Inflammatory macrophage (primary cell): ENCODE measurements around the gene ANKRD40.
"Not testable (repeated sequence)": the region's sequence is repeated elsewhere in the genome, so short reads cannot be mapped to it uniquely, and the experiment has no call there.

ENCODE experiments used
- DNase-seq, 2 donors: peaks; one replicate each; pipeline ENCODE4 v3.0.0-alpha.2; 2020 to 2022

The ANKRD40 gene

DNA sequence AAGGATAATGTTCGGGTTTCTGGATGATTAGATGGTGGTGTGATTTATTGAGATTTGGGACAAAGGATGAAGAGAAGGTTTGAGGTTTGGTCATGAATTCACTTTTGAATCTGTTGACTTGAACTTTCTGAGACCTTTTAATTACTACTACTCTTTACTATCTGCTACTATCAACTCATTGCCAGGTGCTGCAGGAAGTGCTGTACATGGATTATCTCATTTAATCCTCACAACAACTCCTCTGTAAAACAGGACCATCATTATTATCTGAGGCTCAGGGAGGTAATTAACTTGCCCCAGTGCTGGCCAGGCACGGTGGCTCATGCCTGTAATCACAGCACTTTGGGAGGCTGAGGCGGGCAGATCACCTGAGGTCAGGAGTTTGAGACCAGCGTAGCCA lies 2.9 kb upstream of the ANKRD40 start:
- no peak for DNase-seq

DNA sequence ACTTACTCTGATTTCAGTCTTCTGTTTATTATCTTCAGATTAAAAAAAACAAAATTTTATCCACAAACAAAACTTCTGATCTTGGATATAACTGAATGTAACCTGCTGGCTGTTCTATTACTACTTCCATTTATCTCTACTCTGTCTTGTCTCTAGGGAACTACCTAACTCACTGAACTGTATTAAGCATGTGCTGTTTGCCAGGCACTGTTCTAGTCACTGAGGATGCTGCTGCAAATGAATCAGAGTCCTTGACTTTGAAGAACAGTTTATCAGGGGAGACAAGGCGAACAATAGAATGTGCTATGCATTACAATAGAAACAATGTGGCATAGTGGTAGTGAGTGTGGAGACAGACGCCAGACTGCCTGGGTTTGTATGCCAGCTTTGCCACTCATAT lies 2.3 kb upstream of the ANKRD40 start:
- DNase-seq: no peak

DNA sequence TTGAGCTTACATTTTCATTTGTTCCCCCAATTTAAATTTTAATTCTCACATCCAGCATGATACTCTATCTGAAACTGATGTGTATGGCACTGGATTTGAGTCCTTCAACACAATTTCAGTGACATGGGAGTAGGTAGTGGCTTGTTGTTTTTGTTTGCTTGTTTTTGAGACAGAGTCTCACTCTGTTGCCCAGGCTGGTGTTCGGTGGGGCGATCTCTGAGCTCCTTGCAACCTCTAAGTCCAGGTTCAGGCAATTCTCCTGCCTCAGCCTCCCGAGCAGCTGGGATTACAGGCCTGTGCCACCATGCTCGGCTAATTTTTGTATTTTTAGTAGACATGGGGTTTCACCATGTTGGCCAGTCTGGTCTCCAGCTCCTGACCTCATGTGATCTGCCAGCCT lies 1.3 kb upstream of the ANKRD40 start:
- DNase-seq: not testable (repeated sequence)

DNA sequence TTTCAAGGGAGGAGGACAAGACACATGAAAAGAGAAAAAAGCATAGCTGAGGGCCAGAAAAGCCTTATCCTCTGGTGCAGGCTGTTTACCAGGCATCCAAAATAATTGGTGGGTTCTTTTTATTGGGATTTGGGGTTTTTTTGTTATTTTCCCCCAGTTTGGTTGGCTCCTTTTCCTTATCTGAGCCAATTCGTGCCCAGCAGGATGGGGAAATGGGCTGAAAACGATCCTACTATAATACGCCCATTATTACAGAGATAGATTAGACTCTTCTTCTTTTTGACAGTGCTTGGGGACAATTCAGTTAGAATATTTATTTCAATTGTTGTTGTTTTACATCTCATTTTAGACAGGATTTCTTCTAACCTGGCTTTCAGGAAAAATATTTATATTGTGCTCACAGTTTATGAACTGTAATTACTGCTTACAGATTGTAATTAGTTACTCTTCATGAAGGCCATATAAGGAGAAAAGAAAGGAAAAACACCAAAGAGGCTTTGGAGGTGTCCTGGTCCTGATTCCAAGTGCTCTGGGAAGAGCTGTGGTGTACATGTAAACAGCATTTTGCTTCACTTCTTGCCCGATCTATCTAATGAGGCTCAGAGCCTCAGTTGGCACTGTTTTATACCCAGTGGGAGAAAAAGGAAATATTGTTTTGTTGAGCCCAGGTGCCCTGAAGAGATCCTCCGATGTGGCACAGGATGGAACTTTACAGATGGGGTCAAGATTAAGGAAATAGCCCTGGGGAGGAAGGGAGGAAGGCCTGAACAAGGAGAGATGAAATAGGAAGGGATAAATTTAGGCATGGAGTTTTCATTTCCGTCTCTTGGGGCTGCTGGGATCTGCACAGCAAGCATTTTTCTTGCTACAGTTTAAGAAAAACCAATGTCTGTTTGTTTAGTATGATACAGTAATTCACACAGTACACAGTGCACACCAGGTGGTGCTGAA lies 611 bp upstream of the ANKRD40 start:
- peak in 1 of 2 donors; percentile 32 for DNase-seq

DNA sequence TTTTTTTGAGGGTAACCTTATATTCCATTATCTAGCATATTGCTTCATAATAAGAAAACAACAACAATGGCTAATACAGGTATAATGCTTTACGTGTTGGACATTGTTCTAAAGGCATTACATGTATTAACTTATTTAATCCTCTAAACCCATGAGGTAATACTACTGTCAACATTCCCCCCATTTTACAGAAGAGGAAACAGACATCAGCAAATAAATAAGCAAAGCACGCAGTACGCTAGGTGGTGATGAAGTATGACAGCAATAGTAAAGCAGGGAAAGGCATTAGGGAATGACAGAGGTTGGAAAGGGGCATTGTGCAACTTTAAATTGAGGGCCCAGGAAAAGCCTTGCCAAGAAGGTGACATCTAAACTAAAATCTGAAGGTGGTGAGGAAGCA lies 4.6 kb downstream of the ANKRD40 start:
- DNase-seq: no peak

DNA sequence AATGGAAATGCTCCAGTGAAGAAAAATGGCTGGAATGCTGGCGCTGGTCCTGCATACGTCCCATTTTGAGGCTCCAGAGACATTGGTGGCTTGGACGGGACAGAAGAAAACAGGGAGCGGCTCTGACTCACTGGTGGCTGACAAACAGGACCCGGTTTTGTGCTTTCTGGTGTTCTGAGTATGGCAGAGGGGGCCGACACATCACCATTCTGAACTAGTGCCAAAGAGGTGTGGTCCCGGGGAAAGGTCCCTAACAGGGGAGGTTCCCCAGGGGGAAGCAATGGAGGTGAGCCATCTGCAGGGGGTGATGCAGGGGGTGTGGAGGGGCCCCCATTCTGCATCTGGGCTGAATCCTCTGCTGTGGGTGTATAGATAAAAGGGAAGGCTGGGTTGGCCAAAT lies 8.3 kb downstream of the ANKRD40 start:
- no peak for DNase-seq

DNA sequence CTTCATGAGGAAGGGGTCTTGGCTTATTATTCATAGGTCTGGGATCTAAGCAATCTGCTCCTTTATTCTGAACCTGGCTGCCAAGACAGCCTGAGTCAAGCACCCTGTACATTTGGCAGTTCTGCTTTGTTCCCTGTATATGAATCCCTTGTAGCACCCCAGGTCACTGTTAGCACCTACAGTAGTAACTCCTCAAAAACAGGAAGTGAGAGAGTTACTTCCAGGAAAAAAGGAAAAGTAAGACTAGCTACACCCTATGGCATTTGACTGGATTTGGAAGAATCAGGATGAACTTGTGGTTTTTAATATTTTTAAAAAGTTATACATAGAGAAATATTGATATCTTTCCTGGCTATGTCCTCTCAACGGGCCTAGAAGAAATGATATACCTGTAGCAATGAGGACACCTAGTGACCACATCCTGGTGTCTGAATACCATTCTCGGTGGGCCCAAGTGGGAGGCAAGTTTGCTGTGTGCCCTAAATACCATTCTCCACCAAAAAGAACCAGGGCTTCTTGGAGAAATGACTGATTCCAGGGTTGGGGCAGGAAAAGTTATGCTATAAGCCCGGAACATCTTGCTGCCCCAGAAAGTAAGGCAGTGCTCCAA lies 9.9 kb downstream of the ANKRD40 start:
- no peak for DNase-seq

DNA sequence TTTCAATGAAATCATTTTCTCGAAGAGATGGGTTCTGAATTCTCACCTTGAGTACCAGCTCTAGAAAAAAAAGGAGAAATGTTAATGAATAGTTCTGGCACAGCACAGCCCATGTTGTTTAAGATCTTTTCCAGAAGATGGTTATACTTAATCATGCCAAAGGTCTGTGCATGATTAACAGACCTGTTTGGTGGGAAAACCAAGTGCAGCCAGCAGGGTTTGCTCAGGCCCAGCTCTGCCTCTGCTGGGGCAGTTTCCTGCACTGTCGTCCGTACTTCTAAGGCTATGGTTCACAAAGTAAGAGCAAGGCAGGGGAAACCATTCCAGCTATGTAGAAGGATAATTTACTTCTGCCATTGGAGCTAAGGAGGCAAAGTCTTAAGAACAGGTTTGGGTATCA lies 10.7 kb downstream of the ANKRD40 start:
- DNase-seq: no peak

DNA sequence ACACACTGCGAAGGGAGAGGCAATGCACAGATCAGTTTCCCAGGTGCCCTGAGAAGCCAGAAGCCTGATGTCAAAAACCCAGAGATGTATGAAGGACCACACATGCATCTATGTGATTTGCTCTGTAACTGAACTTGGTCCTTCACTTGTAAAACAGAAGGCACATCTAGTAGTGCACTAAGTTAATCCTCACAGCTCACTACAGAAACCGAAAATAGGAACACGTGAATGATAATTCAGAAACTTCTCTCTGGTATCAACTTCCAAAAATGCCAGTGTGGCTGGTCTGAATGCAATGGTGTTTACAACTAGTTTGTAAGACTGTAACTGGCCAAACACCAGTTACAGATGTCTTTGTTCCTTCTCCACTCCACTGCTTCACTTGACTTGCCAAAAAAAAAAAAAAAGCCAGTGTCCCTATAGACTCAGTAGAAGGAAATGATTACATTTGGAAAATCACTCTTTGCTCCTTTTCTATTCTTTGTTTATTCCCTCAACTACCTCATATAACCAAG lies 11.3 kb downstream of the ANKRD40 start:
- DNase-seq: no peak

DNA sequence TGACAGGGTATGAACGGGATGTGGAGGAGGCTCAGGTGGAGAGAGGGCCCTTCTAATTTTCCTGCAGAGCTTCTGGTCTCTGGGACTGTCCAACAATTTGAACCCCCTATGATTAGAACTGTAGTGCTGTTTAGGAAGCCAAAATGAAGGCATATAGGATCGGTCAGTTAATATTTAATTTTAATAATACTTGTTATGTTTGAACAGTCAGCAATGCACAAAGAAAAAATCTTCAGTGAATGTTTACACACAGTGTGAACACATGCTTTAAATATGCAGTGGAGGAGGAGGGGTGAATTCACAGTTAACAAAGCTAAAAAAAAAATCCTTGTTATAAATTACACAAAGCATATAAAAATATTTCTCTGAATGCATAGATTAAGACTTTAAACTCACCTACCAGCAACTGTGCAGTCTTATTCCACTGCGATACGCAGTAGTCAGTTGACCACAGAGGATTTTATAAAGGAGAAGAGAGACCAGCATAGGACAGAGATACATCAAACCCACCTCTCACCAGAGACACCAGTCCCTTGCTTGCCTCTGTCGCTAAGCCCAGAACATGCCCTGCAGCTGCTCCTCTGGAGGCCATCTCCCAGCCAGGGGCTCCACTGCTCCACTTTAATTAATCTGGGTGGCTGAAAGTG lies 14.6 kb downstream of the ANKRD40 start:
- DNase-seq: no peak

DNA sequence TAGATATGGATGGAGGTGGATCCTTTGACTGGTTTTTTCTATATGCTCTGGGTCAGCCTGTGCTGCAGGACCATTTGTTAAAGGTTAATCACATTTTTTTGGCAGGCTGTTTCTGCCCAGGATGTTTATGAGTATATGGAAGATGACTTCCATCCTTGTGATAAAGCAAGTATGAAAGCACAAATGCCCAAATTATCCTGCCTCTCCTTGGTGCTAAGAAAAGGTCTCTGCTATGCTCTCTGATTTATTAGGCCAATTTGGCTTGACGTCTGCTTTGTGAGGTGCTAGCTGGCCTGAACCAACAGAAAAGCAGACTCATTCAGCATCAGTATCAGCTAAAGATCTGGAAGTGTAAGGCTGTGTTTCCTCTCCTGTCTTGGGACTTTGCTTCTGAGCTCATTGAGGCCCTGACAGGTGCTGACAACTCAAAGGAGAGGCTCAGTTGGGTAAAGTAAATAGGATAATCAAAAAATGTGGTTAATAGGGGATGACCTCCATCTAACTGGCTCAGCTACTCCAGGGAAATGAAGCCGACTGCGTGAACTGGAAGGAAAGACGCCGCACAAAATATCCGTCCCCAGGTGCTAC lies 15.2 kb downstream of the ANKRD40 start:
- no peak for DNase-seq

DNA sequence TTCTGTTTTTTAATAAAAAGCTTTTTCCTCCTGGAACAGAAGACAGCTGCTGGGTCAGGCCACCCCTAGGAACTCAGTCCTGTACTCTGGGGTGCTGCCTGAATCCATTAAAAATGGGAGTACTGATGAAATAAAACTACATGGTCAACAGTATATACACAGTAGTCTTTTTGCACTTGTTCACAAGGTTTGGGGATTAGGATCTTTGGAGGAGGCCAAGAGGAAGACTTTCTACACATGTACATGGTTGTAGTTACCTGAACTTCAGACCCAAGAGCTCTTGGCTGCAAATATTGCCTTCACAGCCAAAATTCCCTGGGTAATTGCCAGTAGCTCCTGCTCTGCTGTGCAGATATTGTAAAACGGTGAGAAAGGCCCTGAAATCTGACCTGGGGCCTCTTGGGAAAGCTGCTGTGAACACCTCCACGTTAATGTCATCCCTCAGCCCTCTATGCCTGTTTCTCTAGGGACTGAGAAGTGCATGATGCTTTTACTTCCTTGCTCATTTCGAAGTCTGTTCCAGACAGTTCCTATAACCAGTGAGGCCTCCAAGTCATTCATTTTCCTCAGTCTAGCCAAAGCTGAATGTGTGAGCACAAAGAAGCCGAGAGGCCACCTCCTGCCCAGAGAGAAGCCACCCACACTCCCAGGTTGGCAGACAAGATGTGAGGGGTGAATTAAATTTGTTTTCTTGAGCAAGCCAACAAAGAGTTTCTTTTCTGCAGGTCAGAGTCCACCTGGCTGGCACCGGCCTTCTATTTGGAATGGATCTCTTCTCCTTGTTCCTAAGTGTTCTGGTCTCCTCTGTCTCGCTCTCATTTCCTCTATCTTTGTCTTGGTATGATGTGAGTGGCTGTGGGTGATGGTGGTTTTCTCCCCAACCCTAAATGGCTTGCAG lies 15.9 kb downstream of the ANKRD40 start:
- no peak for DNase-seq

DNA sequence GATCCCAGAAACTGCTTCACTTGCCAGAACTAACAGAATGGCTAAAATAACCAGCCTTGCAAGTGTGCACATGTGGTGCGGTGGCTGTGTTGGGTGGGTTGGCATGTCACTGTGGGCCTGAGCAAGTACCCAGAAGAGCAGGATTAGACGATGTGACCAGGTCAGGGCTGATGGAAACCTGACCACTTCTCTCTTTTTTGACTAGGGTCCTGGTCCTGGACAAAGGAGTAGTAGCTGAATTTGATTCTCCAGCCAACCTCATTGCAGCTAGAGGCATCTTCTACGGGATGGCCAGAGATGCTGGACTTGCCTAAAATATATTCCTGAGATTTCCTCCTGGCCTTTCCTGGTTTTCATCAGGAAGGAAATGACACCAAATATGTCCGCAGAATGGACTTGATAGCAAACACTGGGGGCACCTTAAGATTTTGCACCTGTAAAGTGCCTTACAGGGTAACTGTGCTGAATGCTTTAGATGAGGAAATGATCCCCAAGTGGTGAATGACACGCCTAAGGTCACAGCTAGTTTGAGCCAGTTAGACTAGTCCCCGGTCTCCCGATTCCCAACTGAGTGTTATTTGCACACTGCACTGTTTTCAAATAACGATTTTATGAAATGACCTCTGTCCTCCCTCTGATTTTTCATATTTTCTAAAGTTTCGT lies 16.7 kb downstream of the ANKRD40 start:
- no peak for DNase-seq

DNA sequence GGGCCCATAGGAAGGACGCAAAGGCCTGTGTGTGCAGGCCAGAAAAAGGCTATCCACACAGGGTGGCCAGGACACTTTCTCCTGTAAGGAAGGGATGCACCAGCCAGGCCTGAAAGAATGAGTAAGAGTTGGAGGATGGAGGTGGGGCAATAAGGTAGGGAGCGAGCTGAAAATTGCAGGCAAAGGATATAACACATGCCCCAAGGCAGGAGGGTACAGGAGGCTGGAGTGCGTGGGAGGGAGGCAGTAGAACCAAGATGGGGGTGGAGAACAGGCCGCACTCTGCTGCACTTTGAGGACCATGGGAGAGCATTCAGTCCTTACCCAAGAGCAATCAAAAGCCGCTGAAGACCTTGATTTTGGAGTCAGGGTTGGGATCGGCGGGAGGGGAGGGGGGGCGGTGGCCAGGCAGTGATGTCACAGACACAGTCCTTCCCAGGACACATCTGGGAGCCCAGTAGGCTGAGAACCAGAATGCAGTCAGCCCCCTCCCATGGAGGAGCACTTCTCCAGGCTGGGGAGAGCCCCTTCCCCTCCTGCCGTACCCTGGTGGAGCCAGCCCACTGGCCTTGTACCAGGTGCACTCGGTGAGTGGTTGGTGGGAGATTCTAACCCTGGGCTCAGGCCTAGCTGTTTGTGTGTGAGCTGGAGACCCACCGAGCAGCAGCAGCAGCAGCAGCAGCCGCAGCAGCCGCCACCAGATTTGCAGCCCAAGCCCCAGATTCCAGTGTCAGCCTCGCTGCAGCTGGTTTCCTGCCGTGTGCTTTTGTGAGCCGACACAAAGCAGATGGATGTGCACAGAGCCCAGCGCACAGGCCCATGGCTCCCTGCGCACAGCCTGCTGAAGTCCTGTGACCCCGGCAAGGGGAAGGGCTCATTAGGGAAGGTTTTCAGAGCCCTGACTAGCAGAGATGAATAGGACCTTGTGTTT lies 17.5 kb downstream of the ANKRD40 start:
- no peak for DNase-seq

DNA sequence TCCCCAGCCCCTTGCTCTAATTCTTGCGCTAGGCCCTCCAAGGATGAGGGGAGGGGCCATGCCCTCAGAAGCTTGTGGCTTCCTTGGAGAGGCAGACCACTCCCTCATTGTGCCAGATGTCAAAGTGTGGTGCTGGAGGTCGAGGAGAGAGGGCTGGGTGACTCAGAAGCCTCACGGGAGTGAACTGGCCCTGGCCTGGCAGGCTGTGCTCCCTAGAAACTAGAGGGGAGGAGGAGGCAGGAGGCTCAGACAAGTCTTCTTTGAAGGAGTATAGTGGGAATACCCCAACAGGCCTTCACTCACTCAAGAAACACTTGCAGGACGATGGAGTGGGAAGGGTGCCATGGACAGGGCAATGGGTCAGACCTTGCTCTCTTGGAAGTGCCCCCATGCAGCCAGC lies 18.5 kb downstream of the ANKRD40 start:
- no peak for DNase-seq

DNA sequence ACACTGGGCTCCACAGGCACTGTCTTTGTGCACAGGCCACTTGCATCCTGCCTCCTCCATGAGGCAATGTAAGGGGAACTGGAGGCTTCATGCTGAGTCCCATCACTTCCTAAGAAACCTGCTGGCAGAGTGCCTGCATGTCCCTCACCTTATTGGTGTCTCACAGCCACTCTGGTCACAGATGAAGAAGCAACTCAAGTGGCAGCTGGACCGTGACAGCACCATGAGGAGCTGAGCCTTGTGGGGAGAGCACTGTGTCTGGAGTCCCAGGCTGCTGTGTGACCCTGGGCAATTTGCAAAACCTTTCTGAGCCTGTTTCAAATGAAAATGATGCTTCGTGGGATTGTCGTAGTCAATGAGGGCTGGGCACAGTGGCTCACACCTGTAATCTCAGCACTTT lies 19.5 kb downstream of the ANKRD40 start:
- DNase-seq: no peak

DNA sequence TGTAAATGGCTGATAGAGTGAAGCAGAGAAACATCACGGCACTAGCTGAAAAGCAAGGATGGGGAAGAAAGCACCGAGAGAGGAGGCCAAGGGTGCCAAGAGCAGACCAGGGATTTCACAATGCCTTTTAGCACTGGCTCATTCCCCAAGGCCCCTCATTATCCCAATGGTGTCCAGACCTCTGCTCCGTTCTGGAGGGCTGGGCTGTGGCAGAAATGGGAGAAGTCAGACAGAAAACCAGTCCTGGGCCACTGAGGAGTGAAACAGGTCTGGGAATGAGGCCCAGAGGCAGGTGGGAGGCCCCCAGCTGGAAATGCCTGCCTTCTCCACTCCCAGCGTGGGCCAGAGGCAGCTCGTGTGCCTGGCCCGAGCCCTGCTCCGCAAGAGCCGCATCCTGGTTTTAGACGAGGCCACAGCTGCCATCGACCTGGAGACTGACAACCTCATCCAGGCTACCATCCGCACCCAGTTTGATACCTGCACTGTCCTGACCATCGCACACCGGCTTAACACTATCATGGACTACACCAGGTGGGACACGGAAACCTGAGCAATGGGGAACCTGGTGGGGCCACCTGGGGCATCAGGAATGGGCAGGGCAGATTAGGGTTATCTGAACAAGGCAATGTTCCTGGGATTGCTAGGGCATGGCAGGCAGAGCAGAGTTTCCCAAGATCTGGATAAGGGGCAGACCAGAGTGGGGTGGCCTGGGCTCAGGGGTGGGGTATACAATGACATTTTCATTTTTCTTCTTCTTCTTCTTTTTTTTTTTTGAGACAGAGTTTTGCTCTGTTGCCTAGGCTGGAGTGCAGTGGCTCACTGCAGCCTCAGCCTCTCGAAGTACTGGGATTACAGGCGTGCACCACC lies 20.3 kb downstream of the ANKRD40 start:
- no peak for DNase-seq

DNA sequence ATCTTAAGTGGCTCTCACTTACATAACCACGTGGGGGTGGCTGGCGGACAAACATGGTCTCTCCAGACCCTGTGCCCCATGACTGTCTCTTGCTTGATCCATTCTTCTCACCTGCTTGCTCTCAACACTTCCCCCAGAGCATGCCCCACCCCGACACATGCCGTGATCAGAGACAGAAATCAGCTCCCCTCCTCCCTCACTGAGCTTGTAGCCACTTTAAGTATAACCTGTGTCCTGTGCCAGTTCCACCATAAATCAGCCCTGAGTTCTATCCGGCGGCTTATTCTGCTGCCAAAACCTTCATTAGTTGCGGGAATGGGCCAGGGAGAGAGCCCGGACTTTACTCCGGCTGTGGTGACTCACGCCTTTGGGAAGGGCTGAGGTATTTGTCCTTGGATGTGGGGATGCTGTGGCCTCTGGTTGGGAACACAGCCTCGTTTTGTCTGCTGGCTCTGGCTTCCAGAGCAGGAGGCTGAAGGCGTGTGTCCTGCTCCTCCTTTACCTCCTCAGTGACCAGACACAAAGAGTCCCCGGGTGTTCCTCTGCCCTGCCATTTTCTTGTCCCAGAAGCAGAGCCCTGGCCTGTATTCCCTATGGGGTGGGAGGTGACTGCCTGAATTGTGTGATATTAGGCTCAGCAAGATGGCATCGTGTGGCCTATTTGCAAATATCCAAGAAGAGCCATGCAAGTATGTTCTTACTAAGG lies 21.1 kb downstream of the ANKRD40 start:
- DNase-seq: no peak
